Measurements from ENCODE around the gene PLEKHA1. TPM values are rescaled to one million over a fixed set of nuclear protein-coding genes. Genes with fewer than 3 reads are reported as not detected.
A peak's percentile ranks its signal among the peaks of the same experiment; 100 is the strongest.

The PLEKHA1 gene
- polyA plus RNA-seq, 1 experiment: 25.5 TPM

GRCh38 chr10:122357685-122358084 lies 16.8 kb upstream of the PLEKHA1 start:
- TF ChIP-seq CTCF (IDR thresholded peaks at IDR 0.05; ENCODE audit: low read depth, low read length): no peak
- Histone ChIP-seq H3K27ac (ENCODE audit: low read depth, low read length) (peak overlapping the region; percentile 2), H3K27me3 (ENCODE audit: control insufficient read depth, insufficient read depth, low read length) (peaks cover 5% of the 10 kb centered on the region), H3K4me3 (ENCODE audit: low read depth, low read length) (no peak overlapping the region), H3K9me3 (ENCODE audit: control insufficient read depth, insufficient read depth, low read length) (no peaks in the 10 kb centered on the region; the same call in 1 of the 2 replicates)
- ChIA-PET POLR2A (no interaction called here), CTCF (interaction anchor here (4.7 kb wide), 1 partner anchor 15 kb away, joined by 18 read pairs; no protein-coding TSS in a partner anchor)
- DNase-seq (ENCODE audit: low read depth, low spot score): no peak

GRCh38 chr10:122359621-122360020 lies 14.9 kb upstream of the PLEKHA1 start:
- Histone ChIP-seq H3K9me3 (ENCODE audit: control insufficient read depth, insufficient read depth, low read length) (no peaks in the 10 kb centered on the region; the same call in 1 of the 2 replicates), H3K27ac (ENCODE audit: low read depth, low read length) (no peak overlapping the region), H3K27me3 (ENCODE audit: control insufficient read depth, insufficient read depth, low read length) (peaks cover 8% of the 10 kb centered on the region), H3K4me3 (ENCODE audit: low read depth, low read length) (no peak overlapping the region)
- no peak for TF ChIP-seq CTCF (IDR thresholded peaks at IDR 0.05; ENCODE audit: low read depth, low read length)
- ChIA-PET POLR2A (no interaction called here), CTCF (interaction anchor here (0.9 to 4.7 kb wide), 2 partner anchors 17 to 206 kb away, joined by 3 to 18 read pairs; no protein-coding TSS in a partner anchor)
- no peak for DNase-seq (ENCODE audit: low read depth, low spot score)

GRCh38 chr10:122361046-122361445 lies 13.5 kb upstream of the PLEKHA1 start:
- DNase-seq (ENCODE audit: low read depth, low spot score): no peak
- CTCF ChIA-PET: interaction anchor here (4.7 kb wide), 1 partner anchor 18 kb away, joined by 18 read pairs; no protein-coding TSS in a partner anchor
- no peak for TF ChIP-seq CTCF (IDR thresholded peaks at IDR 0.05; ENCODE audit: low read depth, low read length)

GRCh38 chr10:122362031-122362592 lies 12.4 kb upstream of the PLEKHA1 start:
- Histone ChIP-seq H3K4me3 (ENCODE audit: low read depth, low read length) (no peak overlapping the region), H3K27ac (ENCODE audit: low read depth, low read length) (no peak overlapping the region), H3K9me3 (ENCODE audit: control insufficient read depth, insufficient read depth, low read length) (no peaks in the 10 kb centered on the region; the same call in 1 of the 2 replicates), H3K27me3 (ENCODE audit: control insufficient read depth, insufficient read depth, low read length) (peaks cover 10% of the 10 kb centered on the region)
- ChIA-PET CTCF (interaction anchor here (0.5 kb wide), 1 partner anchor 311 kb away, joined by 5 read pairs; no protein-coding TSS in a partner anchor), POLR2A (no interaction called here)
- DNase-seq (ENCODE audit: low read depth, low spot score): no peak
- no peak for TF ChIP-seq CTCF (IDR thresholded peaks at IDR 0.05; ENCODE audit: low read depth, low read length)

More at GRCh38 chr10:122361046-122361445, 13.5 kb upstream of the PLEKHA1 start:
- Histone ChIP-seq H3K9me3 (ENCODE audit: control insufficient read depth, insufficient read depth, low read length) (no peaks in the 10 kb centered on the region; the same call in 1 of the 2 replicates), H3K27ac (ENCODE audit: low read depth, low read length) (no peak overlapping the region), H3K27me3 (ENCODE audit: control insufficient read depth, insufficient read depth, low read length) (peaks cover 8% of the 10 kb centered on the region), H3K4me3 (ENCODE audit: low read depth, low read length) (no peak overlapping the region)
- POLR2A ChIA-PET: no interaction called here

- Histone ChIP-seq H3K27ac (ENCODE audit: low read depth, low read length) (no peak overlapping the region), H3K9me3 (ENCODE audit: control insufficient read depth, insufficient read depth, low read length) (no peaks in the 10 kb centered on the region; the same call in 1 of the 2 replicates), H3K4me3 (ENCODE audit: low read depth, low read length) (no peak overlapping the region), H3K27me3 (ENCODE audit: control insufficient read depth, insufficient read depth, low read length) (peaks cover 10% of the 10 kb centered on the region)
- TF ChIP-seq CTCF (IDR thresholded peaks at IDR 0.05; ENCODE audit: low read depth, low read length): no peak
- CTCF ChIA-PET: interaction anchor here (0.5 kb wide), 1 partner anchor 311 kb away, joined by 5 read pairs; no protein-coding TSS in a partner anchor
- no peak for DNase-seq (ENCODE audit: low read depth, low spot score)
- POLR2A ChIA-PET: no interaction called here
These were observed 11.9 kb upstream of the PLEKHA1 start for GRCh38 chr10:122362621-122363020.

Measured in AG04450 (cell line).